ENCODE data around the gene PRLH. TPM values are rescaled to one million over a fixed set of nuclear protein-coding genes. Genes with fewer than 3 reads are reported as not detected.

The PRLH gene
- total RNA-seq, 1 experiment from 2014 or later = not detected

GRCh38 chr2:237565974-237566373 is 400 bp upstream of the PRLH start:
- DNase-seq (ENCODE audit: low spot score) = no peak
- no peaks in the 10 kb centered on the region for H3K9me3 ChIP-seq (ENCODE audit: low read depth, low read length, poor library complexity, severe bottlenecking)
- POLR2A ChIA-PET (ENCODE audit: low non-redundant PET) = no interaction called here
- intact Hi-C loops (cut with micrococcal nuclease; ENCODE audit: unreplicated experiment) = no loop called here
- H3K4me3 ChIP-seq (ENCODE audit: low read depth, low read length, poor library complexity, severe bottlenecking) = no peak overlapping the region
- no peak overlapping the region for H3K27ac ChIP-seq (ENCODE audit: low read depth, low read length, poor library complexity, severe bottlenecking)
- TF ChIP-seq, protein P1, sequence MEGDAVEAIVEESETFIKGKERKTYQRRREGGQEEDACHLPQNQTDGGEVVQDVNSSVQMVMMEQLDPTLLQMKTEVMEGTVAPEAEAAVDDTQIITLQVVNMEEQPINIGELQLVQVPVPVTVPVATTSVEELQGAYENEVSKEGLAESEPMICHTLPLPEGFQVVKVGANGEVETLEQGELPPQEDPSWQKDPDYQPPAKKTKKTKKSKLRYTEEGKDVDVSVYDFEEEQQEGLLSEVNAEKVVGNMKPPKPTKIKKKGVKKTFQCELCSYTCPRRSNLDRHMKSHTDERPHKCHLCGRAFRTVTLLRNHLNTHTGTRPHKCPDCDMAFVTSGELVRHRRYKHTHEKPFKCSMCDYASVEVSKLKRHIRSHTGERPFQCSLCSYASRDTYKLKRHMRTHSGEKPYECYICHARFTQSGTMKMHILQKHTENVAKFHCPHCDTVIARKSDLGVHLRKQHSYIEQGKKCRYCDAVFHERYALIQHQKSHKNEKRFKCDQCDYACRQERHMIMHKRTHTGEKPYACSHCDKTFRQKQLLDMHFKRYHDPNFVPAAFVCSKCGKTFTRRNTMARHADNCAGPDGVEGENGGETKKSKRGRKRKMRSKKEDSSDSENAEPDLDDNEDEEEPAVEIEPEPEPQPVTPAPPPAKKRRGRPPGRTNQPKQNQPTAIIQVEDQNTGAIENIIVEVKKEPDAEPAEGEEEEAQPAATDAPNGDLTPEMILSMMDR (conservative IDR thresholded peaks at IDR 0.05; ENCODE audit: low read depth, low read length) = no peak
- no peak for TF ChIP-seq EZH2 (IDR thresholded peaks at IDR 0.05; ENCODE audit: borderline replicate concordance, low read depth, low read length, poor library complexity, severe bottlenecking)
- CTCF ChIA-PET = interaction anchor here (1.6 kb wide), 1 partner anchor 144 kb away, joined by 3 read pairs; no protein-coding TSS in a partner anchor
- peaks cover 23% of the 10 kb centered on the region for H3K27me3 ChIP-seq (replicated peaks; ENCODE audit: insufficient read depth, low read depth, low read length, poor library complexity)
- no peaks in the 10 kb centered on the region for H3K4me1 ChIP-seq (ENCODE audit: insufficient read depth, low read length, poor library complexity, severe bottlenecking)
- H3K36me3 ChIP-seq (ENCODE audit: insufficient read depth, low read length, poor library complexity, severe bottlenecking) = no peaks in the 10 kb centered on the region
- no TSS peak for BruUV-seq (replicated peaks)

- POLR2A ChIA-PET (ENCODE audit: low non-redundant PET) = no interaction called here
- H3K4me3 ChIP-seq (ENCODE audit: low read depth, low read length, poor library complexity, severe bottlenecking) = no peak overlapping the region
- no peaks in the 10 kb centered on the region for H3K36me3 ChIP-seq (ENCODE audit: insufficient read depth, low read length, poor library complexity, severe bottlenecking)
- H3K27ac ChIP-seq (ENCODE audit: low read depth, low read length, poor library complexity, severe bottlenecking) = no peak overlapping the region
- TF ChIP-seq, protein P1 (conservative IDR thresholded peaks at IDR 0.05; ENCODE audit: low read depth, low read length) = no peak
- TF ChIP-seq EZH2 (IDR thresholded peaks at IDR 0.05; ENCODE audit: borderline replicate concordance, low read depth, low read length, poor library complexity, severe bottlenecking) = no peak
- no peaks in the 10 kb centered on the region for H3K4me1 ChIP-seq (ENCODE audit: insufficient read depth, low read length, poor library complexity, severe bottlenecking)
- DNase-seq (ENCODE audit: low spot score) = no peak
- H3K9me3 ChIP-seq (ENCODE audit: low read depth, low read length, poor library complexity, severe bottlenecking) = no peaks in the 10 kb centered on the region
- no TSS peak for BruUV-seq (replicated peaks)
- peaks cover 13% of the 10 kb centered on the region for H3K27me3 ChIP-seq (replicated peaks; ENCODE audit: insufficient read depth, low read depth, low read length, poor library complexity)
- intact Hi-C loops (cut with micrococcal nuclease; ENCODE audit: unreplicated experiment) = no loop called here
- CTCF ChIA-PET = interaction anchor here (1.6 kb wide), 1 partner anchor 146 kb away, joined by 3 read pairs; no protein-coding TSS in a partner anchor
These were observed 1.1 kb downstream of the PRLH start for GRCh38 chr2:237567276-237568029.

DNA sequence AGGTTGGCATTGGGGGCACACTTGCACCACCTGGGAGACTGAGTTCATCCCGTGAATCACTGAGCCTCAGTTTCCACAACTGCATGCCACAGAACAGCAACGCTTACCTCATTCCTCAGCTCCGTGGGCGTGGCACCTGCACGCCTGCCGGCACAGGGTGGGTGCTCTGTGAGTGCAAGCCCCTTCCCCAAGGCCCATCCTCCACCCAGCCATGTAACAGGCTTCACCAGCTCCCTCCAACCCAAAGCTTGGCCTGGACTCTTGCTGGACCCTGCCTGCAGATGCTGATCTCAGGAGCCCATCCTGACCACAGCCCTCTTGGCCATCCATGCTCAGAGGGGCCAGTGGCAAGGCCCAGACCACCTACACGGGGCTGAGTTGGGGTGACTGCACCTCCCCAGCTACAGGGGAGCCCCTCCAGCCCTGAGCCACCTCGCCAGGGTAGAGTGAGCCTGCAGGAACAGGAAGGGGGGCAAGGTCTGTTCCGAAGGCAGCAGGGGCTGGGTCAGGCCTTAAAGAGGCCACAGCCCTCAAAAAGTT is 1.8 kb downstream of the PRLH start:
- intact Hi-C loops (cut with micrococcal nuclease; ENCODE audit: unreplicated experiment) = no loop called here
- Histone ChIP-seq H3K4me3 (ENCODE audit: low read depth, low read length, poor library complexity, severe bottlenecking) (no peak overlapping the region), H3K27ac (ENCODE audit: low read depth, low read length, poor library complexity, severe bottlenecking) (no peak overlapping the region), H3K27me3 (replicated peaks; ENCODE audit: insufficient read depth, low read depth, low read length, poor library complexity) (peaks cover 9% of the 10 kb centered on the region), H3K36me3 (ENCODE audit: insufficient read depth, low read length, poor library complexity, severe bottlenecking) (no peaks in the 10 kb centered on the region), H3K4me1 (ENCODE audit: insufficient read depth, low read length, poor library complexity, severe bottlenecking) (no peaks in the 10 kb centered on the region), H3K9me3 (ENCODE audit: low read depth, low read length, poor library complexity, severe bottlenecking) (no peaks in the 10 kb centered on the region)
- CTCF ChIA-PET = no interaction called here
- DNase-seq (ENCODE audit: low spot score) = no peak
- TF ChIP-seq, protein P1 (conservative IDR thresholded peaks at IDR 0.05; ENCODE audit: low read depth, low read length) = no peak
- no peak for TF ChIP-seq EZH2 (IDR thresholded peaks at IDR 0.05; ENCODE audit: borderline replicate concordance, low read depth, low read length, poor library complexity, severe bottlenecking)
- BruUV-seq (replicated peaks) = no TSS peak
- POLR2A ChIA-PET (ENCODE audit: low non-redundant PET) = no interaction called here
